ENCODE measurements around the gene VAT1L.

Gene VAT1L, protein sequence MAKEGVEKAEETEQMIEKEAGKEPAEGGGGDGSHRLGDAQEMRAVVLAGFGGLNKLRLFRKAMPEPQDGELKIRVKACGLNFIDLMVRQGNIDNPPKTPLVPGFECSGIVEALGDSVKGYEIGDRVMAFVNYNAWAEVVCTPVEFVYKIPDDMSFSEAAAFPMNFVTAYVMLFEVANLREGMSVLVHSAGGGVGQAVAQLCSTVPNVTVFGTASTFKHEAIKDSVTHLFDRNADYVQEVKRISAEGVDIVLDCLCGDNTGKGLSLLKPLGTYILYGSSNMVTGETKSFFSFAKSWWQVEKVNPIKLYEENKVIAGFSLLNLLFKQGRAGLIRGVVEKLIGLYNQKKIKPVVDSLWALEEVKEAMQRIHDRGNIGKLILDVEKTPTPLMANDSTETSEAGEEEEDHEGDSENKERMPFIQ

DNA sequence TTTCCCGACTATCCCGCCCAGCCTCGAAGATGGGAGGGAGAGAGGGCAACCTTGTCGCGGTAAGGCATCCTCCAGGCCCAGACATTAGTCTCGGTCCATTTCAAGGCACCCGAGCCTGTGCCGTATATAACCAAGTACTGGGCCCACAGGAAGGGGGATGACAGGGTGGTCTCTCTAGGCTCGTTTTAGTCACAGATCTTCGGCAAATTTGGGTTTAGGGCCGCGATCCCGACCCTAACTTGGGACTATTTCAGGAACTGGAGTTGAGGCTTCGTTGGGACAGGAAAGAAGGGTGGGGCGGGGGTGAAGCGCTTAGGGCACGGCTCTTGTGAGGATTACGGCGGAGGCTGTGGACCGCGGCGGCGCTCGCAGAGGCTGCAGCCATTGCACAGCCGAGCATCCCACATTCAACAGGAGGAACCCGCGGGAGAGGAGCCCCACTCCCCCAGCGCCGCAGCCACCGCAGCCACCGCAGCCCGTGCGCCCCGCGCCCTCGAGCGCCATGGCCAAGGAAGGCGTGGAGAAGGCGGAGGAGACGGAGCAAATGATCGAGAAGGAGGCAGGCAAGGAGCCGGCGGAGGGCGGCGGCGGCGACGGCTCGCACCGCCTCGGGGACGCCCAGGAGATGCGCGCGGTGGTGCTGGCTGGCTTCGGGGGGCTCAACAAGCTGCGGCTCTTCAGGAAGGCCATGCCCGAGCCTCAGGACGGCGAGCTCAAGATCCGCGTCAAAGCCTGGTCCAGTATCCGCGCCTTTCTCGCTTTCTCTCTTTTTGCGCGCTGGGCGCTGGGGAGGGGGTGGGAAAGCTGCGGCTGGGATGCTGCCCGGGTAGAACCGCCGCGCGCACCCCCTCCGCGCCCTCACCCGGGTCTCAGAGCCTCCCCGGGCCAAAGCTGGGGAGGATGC, at the start of gene VAT1L:
TSS of gene VAT1L (plus strand) at position 384 of the 904 bp plus-strand sequence. CDS start at position 503, 119 bp downstream.
- no peak for DNase-seq

DNA sequence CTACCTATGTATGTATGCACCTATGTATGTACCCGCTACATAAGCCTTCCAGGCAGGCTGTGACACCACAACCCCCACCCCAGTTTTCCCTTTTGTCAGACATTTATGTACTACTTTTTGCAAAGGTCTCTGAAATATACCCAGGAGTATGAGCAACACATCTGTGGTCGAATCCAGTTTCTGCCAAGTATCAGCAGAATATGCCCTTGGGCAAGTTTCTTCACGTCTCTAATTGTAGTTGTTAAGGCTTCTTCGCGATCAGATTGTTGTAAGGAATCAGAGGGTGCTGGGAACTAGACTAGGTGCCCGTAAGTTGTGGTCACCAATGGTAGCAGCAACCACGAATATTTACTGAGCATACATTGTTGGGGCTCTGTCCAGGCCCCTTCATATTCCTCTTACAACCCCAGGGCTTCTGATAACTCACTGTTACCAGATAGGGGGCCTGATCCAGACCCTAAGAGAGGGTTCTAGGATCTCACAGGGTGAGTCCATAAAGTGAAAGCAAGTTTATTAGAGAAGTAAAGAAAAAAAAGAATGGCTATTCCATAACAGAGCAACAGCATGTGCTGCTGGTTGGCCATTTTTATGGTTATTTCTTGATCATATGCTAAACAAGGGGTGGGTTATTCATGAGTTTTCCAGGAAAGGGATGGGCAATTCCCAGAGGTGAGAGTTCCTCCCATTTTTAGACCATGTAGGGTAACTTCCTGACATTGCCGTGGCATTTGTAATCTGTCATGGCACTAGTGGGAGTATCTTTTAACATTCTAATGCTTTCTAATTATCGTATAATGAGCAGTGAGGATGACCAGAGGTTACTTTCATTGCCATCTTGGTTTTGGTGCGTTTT, 49.4 kb upstream of the VAT1L start:
- no peak for DNase-seq

- no peak for DNase-seq
Observed at GRCh38 chr16:77739559-77739892, 48.8 kb upstream of the VAT1L start.

GRCh38 chr16:77744141-77744540, 44.2 kb upstream of the VAT1L start:
- DNase-seq: no peak

GRCh38 chr16:77745972-77746371, 42.4 kb upstream of the VAT1L start:
- DNase-seq: no peak

DNA sequence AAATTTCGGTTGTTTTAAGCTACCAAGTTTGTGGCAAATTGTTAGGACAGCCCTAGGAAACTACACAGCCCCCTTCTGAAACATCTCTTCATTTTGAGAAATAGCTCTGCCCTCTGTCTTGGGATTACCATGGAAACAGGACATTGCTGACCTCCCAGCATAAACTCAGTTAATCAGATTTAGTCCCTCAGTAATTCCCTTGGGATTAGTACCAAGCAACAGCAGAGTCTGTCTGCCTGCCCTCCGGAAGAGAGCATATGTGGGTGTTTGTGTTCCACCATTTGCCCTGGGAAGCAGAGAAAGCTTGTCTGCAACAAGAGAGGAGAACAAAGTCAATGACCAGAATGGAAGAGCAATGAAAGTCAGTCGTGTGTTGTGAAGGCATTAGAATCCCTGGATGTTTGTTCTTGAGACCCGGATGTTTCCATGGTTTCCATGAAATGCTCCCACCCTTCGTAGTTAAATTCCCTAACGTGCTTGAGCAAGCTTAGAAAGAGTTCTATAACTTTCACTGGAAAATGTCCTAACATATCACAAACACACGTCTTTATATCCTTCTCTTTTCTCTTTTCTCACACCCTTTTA, 39.9 kb upstream of the VAT1L start:
- DNase-seq: no peak

DNA sequence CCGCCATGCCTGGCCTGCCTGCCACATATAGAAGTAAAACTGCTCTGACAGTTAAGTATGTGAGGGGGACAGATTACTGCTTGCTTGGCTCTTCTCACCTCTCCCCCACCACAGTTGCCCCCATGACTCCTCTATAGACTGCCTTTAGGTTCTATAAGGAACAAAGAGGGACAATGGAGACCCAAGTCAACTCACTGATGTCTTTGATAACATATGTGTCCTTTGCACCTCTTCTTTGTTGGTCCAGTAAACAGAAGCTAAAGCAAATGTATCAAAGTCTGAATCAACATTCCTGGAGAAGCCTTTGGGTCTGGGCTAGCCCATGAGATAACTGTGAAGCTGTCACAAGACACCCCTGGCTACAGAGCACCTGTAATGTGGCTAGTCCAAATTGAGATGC, 38.9 kb upstream of the VAT1L start:
- no peak for DNase-seq

DNA sequence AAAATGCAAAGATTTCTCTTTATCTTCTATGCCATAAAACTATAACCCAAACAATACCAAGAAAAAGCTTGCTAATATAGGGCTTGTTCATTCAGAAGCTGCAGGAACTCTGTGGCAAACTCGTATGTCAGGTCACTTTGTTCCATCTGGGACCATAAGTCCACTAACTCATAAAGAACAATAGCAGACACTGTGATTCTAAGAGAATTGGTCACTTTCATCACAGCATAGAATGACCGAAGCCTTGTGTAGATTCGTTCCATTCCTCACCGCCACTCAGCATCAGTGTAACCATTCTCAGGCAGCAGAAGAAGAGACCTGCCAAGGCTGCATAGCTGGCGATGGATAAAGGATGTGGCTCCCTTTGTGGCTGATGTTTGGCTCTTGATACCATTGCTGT, 30.3 kb upstream of the VAT1L start:
- DNase-seq: no peak

- no peak for DNase-seq
Observed at GRCh38 chr16:77758508-77758907, 29.9 kb upstream of the VAT1L start.

DNA sequence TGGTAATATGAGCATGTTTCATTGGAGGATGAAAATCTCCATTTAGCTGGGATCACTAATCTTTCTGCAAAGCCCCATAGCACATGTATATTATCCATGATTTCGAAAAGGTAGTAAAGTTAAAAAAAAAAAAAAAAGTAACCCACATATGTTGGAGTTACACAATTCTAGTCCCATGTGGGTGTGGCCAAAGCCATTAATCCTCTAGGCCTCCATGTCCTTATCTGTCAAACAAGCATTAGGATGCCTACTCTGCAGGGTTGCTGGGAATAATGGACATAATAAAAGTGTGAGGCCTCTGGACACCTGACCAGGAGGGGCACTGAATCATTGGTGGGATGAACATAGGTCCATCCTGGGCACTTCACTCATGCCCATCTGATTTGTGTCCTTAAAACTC, 29.2 kb upstream of the VAT1L start:
- DNase-seq: no peak

- no peak for DNase-seq
Observed at GRCh38 chr16:77759821-77760220, 28.5 kb upstream of the VAT1L start.

GRCh38 chr16:77760800-77761199, 27.6 kb upstream of the VAT1L start:
- no peak for DNase-seq

DNA sequence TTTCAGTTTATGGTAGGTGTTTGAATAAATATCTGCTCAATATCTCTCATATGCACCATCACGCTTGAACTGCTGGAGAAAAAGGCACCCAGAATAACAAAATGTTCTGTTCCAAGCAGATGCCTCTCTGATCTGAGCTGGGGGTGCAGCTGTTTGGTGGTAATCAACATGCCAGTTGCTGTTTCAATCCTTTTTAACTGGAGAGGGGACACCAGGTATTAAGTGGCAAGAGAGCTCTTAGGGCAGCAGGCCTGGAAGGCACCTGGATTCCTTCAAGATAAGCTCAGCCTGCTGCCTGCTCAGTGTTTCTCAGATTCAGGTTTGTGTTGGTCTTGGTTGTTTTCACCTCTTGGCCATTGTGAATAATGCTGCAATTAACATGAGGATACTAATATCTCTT, 27.2 kb upstream of the VAT1L start:
- no peak for DNase-seq

DNA sequence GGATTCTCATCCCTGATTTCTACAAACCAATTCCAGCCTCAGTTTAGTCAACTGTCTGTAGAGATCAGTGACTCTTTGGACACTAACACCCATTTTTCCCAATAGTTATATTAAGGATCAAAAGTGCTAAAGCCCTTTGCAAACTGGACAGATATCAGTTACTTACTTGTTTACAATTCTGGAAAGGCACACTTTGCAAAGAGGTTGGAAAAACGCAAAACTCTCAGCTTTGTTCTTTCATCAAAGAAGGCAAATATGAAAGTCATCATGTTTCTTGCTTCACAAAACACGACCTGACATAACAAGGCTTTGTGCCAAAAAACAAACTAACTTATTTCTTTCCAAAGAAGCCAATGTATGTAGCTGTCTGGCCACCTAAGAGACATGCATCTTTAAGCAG, 26.1 kb upstream of the VAT1L start:
- no peak for DNase-seq

GRCh38 chr16:77763994-77764393, 24.4 kb upstream of the VAT1L start:
- no peak for DNase-seq

GRCh38 chr16:77767211-77767610, 21.2 kb upstream of the VAT1L start:
- DNase-seq: no peak

DNA sequence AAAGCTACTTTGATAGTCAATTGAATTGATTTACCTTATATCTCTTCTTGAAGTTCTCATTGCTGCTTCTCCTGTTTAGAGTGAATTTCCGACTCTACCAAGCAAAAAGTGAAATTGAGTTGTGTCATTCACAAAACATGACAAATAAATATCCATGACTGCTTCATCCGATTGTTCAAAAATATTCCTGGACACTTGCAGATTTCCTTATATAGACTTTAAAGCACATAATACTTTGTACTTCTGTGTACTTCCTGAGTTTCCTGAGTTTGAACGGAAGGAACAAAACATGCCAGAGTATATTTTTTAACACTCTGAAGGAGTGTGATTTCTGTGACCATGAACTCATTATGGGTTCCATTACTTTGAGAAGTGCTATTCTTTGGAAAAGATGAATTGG, 20.5 kb upstream of the VAT1L start:
- no peak for DNase-seq

DNA sequence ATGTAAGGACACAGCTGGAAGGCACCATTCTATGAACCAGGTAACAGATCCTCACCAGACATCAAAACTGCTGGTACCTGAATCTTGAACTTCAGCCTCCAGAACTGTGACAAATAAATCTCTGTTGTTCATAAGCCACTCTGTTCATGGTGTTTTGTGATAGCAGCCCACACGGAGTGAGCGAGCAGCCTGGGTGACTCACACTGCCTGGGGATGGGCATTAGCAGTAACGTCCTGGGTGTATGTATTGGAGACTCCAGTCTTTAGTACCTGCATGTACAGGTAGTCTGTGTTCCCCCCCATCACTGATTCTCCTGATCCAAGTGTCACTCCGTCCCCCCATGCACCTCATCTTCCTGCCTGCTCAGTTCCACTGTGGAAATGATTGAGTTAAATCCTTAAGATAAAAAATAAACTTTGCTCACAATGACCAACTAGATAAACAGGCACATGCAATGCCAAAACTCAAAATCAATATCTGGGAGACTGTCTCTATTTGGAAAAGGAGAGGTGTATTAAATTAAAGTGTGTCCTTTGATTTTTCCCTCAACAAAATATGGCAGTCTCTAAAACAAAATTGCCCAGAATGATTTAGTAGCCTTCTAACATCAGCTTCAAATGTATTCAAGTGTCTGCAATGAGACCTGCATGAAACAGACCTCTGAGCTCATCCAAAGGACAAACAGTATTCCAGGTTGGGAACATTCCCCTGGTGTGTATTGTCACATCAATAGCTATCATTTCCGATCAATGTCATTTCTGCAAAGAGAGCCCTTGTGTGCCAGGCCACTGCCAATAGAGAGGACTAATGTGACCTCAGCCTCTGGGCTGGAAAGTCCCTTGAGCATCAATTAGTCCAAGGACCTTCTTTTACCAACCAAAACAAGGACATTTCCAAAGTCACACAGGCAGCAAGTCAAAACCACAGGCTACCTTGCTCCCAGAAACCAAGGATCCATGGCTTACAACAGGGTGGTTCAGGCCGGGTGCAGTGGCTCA, 12.2 kb upstream of the VAT1L start:
- no peak for DNase-seq

DNA sequence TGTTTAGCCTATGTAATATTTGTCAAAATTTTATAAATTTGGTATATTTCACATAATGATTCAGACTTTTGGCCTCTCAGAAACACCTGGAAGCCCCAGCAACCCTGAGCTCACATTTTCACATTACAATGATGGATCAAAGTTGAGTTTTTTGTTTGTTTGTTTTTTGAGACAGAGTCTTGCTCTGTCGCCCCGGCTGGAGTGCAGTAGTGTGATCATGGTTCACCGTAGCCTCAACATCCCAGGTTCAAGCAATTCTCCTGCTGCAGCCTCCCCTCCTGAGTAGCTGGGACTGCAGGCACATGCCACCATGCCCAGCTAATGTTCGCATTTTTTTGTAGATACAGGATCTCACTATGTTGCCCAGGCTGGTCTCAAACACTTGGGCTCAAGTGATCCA, 10.6 kb upstream of the VAT1L start:
- no peak for DNase-seq

- no peak for DNase-seq
Observed at GRCh38 chr16:77780378-77780837, 8.0 kb upstream of the VAT1L start.

- no peak for DNase-seq
Observed at GRCh38 chr16:77781091-77781490, 7.3 kb upstream of the VAT1L start.
